ENCODE data around the gene NPLOC4.

Gene NPLOC4

GRCh38 chr17:81544281-81544974, 92.5 kb downstream of the NPLOC4 start:
- no peak for DNase-seq

GRCh38 chr17:81543756-81544155, 93.2 kb downstream of the NPLOC4 start:
- DNase-seq: no peak

GRCh38 chr17:81543339-81543675, 93.6 kb downstream of the NPLOC4 start:
- DNase-seq: no peak

GRCh38 chr17:81542431-81543338, 94.2 kb downstream of the NPLOC4 start:
- DNase-seq: no peak

GRCh38 chr17:81541123-81541522, 95.8 kb downstream of the NPLOC4 start:
- DNase-seq: no peak

- DNase-seq: no peak
Observed at GRCh38 chr17:81540676-81541027, 96.3 kb downstream of the NPLOC4 start.

- DNase-seq: no peak
Observed at GRCh38 chr17:81539961-81540675, 96.8 kb downstream of the NPLOC4 start.

GRCh38 chr17:81539571-81539900, 97.4 kb downstream of the NPLOC4 start:
- no peak for DNase-seq

GRCh38 chr17:81538651-81539570, 98.0 kb downstream of the NPLOC4 start:
- no peak for DNase-seq

GRCh38 chr17:81537856-81538555, 98.9 kb downstream of the NPLOC4 start:
- peak; percentile 91 for DNase-seq

- DNase-seq: peak; percentile 86
Observed at GRCh38 chr17:81537343-81537855, 99.5 kb downstream of the NPLOC4 start.

GRCh38 chr17:81536299-81537290, 100.3 kb downstream of the NPLOC4 start:
- DNase-seq: no peak

- no peak for DNase-seq
Observed at GRCh38 chr17:81535480-81536298, 101.2 kb downstream of the NPLOC4 start.

- no peak for DNase-seq
Observed at GRCh38 chr17:81535007-81535328, 101.9 kb downstream of the NPLOC4 start.

GRCh38 chr17:81534157-81535006, 102.5 kb downstream of the NPLOC4 start:
- DNase-seq: no peak

- DNase-seq: no peak
Observed at GRCh38 chr17:81533339-81534141, 103.4 kb downstream of the NPLOC4 start.

- DNase-seq: no peak
Observed at GRCh38 chr17:81532490-81533287, 104.2 kb downstream of the NPLOC4 start.
